ENCODE data around the gene ZFYVE27. TPM values are rescaled to one million over a fixed set of nuclear protein-coding genes. Genes with fewer than 3 reads are reported as not detected.

Gene ZFYVE27
- total RNA-seq, 1 donor from 2014 or later: 28.0 TPM

- peaks cover 39% of the 10 kb centered on the region for H3K4me1 ChIP-seq
- intact Hi-C loops (cut with DNase I): no loop called here
- peaks cover 0 to 1% of the 10 kb centered on the region in 2 donors for H3K36me3 ChIP-seq
- no peaks in the 10 kb centered on the region for H3K9me3 ChIP-seq
- peak overlapping the region; percentile 11 for H3K27ac ChIP-seq
- TF ChIP-seq POLR2AphosphoS5 (IDR thresholded peaks at IDR 0.05; ENCODE audit: insufficient read depth in 1 of 2, low read depth in 1 of 2) (no peak), CTCF (IDR thresholded peaks at IDR 0.05) (no peak), POLR2A (IDR thresholded peaks at IDR 0.05) (no peak)
- no peak overlapping the region for H3K4me3 ChIP-seq
- DNase-seq (ENCODE audit: extremely low spot score in 2 of 2): no peak
- H3K27me3 ChIP-seq: no peaks in the 10 kb centered on the region
Observed at GRCh38 chr10:97723001-97723400, 13.9 kb upstream of the ZFYVE27 start.

- DNase-seq (ENCODE audit: extremely low spot score in 2 of 2): no peak
Observed at GRCh38 chr10:97724341-97724941, 12.5 kb upstream of the ZFYVE27 start.

GRCh38 chr10:97726636-97727178 is 10.2 kb upstream of the ZFYVE27 start:
- TF ChIP-seq POLR2AphosphoS5 (IDR thresholded peaks at IDR 0.05; ENCODE audit: insufficient read depth in 1 of 2, low read depth in 1 of 2) (peak; percentile 20 to 89), CTCF (IDR thresholded peaks at IDR 0.05) (no peak), POLR2A (IDR thresholded peaks at IDR 0.05) (no peak)
- H3K9me3 ChIP-seq: no peaks in the 10 kb centered on the region
- H3K36me3 ChIP-seq: no peaks in the 10 kb centered on the region
- H3K27ac ChIP-seq: peak overlapping the region; percentile 40
- intact Hi-C loops (cut with DNase I): no loop called here
- no peak for DNase-seq (ENCODE audit: extremely low spot score in 2 of 2)
- H3K4me3 ChIP-seq: peak overlapping the region in 1 of 2 donors; percentile 27
- no peaks in the 10 kb centered on the region for H3K27me3 ChIP-seq
- H3K4me1 ChIP-seq: peaks cover 15% of the 10 kb centered on the region

More at GRCh38 chr10:97724341-97724941, 12.5 kb upstream of the ZFYVE27 start:
- TF ChIP-seq CTCF (IDR thresholded peaks at IDR 0.05) (no peak), POLR2AphosphoS5 (IDR thresholded peaks at IDR 0.05; ENCODE audit: insufficient read depth in 1 of 2, low read depth in 1 of 2) (no peak), POLR2A (IDR thresholded peaks at IDR 0.05) (no peak)
- H3K27ac ChIP-seq: no peak overlapping the region
- intact Hi-C loops (cut with DNase I): no loop called here
- H3K27me3 ChIP-seq: no peaks in the 10 kb centered on the region
- no peaks in the 10 kb centered on the region for H3K9me3 ChIP-seq
- no peaks in the 10 kb centered on the region for H3K36me3 ChIP-seq
- H3K4me1 ChIP-seq: peaks cover 24% of the 10 kb centered on the region
- no peak overlapping the region for H3K4me3 ChIP-seq

- Histone ChIP-seq H3K4me3 (no peak overlapping the region), H3K36me3 (no peaks in the 10 kb centered on the region), H3K4me1 (peaks cover 9% of the 10 kb centered on the region), H3K27me3 (no peaks in the 10 kb centered on the region), H3K9me3 (no peaks in the 10 kb centered on the region), H3K27ac (no peak overlapping the region)
- no peak for DNase-seq (ENCODE audit: extremely low spot score in 2 of 2)
- intact Hi-C loops (cut with DNase I): no loop called here
- no peak for TF ChIP-seq CTCF (IDR thresholded peaks at IDR 0.05)
- TF ChIP-seq POLR2A (IDR thresholded peaks at IDR 0.05): no peak
- no peak for TF ChIP-seq POLR2AphosphoS5 (IDR thresholded peaks at IDR 0.05; ENCODE audit: insufficient read depth in 1 of 2, low read depth in 1 of 2)
Observed at GRCh38 chr10:97729014-97729413, 7.9 kb upstream of the ZFYVE27 start.
